A549 treated with CpdA at 1 μM for 4 hours (cell line): ENCODE results near the gene VWA3B. TPM values are rescaled to one million over a fixed set of nuclear protein-coding genes. Genes with fewer than 3 reads are reported as not detected.

Experiments
- total RNA-seq: library from RNA; stranded (reverse); fragments of 200-300 nt; extraction: Qiagen RNA extraction; gene quantifications from 5 replicates; pipeline ENCODE4 v1.2.3, GENCODE V29; 2022; ENCODE audit warnings: low read depth

VWA3B gene
- 0.02 to 0.43 TPM (median 0.18 TPM) in 4 of 5 replicates, not detected in the other for total RNA-seq

GRCh38 chr2:98086491-98087446, at the start of gene VWA3B:
Gene VWA3B (plus strand): TSS chr2:98087167. CDS start chr2:98093093, 5,926 bp downstream.

GRCh38 chr2:98346311-98347236, 259.6 kb downstream of the VWA3B start, which contains the start of gene CNGA3:
Gene CNGA3 (plus strand): TSS chr2:98346456. CDS start chr2:98369976, 23,520 bp downstream.

Other genes starting within 250 kb of the VWA3B start
- gene TMEM131, start 91.2 kb upstream of the VWA3B start, total RNA-seq = 14.5 to 18.0 TPM (median 16.4 TPM) in 5 replicates